ENCODE measurements around the gene IDH3B. TPM values are rescaled to one million over a fixed set of nuclear protein-coding genes. Genes with fewer than 3 reads are reported as not detected.
"Not testable (repeated sequence)": the region's sequence is repeated elsewhere in the genome, so short reads cannot be mapped to it uniquely, and the experiment has no call there.

IDH3B gene
- total RNA-seq, 4 donors from 2014 or later, result 115 to 122 (median 118) TPM

DNA sequence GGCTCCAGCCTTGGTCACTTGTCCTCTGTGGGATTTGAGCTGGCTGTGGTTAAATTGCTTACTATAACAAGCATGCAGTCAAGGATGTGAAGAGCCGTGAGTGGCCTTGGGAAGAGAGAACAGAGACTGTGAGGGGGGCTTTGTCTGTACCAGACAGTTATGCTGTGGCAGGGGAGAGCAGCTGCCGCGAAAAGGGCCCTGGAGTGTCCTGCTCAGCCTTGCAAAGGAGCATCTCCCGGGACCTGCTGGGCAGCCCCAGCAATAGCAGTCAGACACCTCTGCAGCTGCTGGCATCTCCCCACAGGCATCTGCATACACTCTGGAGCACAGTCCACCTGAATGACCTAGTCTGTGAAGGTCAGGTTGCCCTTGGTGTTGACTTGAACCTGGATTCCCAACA is 34.9 kb upstream of the IDH3B start:
- 86% methylated on average over 4 of the region's 4 CpGs for WGBS
- intact Hi-C loops (cut with DNase I), result loop anchor here (10.0 kb wide), 1 partner anchor 146 kb away; the partner anchor contains the start of genes PCED1A and VPS16
- Histone ChIP-seq H3K4me1 (peaks cover 2 to 8% (median 7%) of the 10 kb centered on the region in 4 donors), H3K4me3 (no peak overlapping the region), H3K9me3 (no peaks in the 10 kb centered on the region), H3K27ac (replicated peaks in 1 of 4) (no peak overlapping the region), H3K27me3 (peaks cover 0 to 4% (median 0%) of the 10 kb centered on the region in 4 donors), H3K36me3 (no peaks in the 10 kb centered on the region)
- TF ChIP-seq EP300 (IDR thresholded peaks at IDR 0.05) (no peak), CTCF (IDR thresholded peaks at IDR 0.05) (no peak), POLR2A (IDR thresholded peaks at IDR 0.05; ENCODE audit: low read depth) (no peak), POLR2AphosphoS5 (IDR thresholded peaks at IDR 0.05) (no peak)
- DNase-seq (ENCODE audit: extremely low spot score), result no peak

DNA sequence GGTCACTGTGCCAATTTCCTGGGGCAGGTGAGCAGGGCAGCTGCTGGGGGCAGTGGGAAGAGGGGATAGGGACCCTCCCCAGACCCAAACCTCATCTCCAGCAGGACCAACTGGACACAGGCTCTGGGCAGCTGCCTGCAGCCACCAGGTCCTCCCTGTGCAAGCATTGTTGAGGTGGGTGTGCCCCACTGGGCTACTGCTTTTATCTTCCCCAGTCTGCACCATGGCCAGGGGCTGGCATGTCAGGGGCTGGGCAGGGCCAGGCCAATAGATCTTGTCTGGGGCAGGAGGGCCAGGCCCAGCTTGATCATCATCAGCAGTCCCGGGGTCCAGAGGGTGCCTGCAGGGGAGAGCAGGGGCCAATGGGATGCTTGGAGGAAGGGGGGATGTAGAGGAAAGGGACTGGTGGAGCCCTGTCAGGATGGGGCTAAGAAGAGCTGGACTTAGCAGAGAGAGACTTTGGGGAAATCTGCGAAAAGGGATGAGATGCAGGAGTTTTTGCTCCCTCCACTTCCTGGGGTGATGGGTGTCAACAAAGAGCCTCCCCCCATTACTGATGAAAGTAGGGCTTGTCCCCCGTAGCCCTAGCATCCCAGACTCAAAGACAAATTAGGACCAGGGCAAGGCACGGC is 34.3 kb upstream of the IDH3B start:
- Histone ChIP-seq H3K9me3 (no peaks in the 10 kb centered on the region), H3K27ac (replicated peaks in 1 of 4) (no peak overlapping the region), H3K27me3 (peaks cover 0 to 10% (median 0%) of the 10 kb centered on the region in 4 donors), H3K4me1 (peaks cover 8 to 14% (median 13%) of the 10 kb centered on the region in 4 donors), H3K4me3 (no peak overlapping the region), H3K36me3 (no peaks in the 10 kb centered on the region)
- 94% methylated on average over 4 of the region's 4 CpGs for WGBS
- DNase-seq (ENCODE audit: extremely low spot score), result no peak
- intact Hi-C loops (cut with DNase I), result loop anchor here (10.0 kb wide), 1 partner anchor 146 kb away; the partner anchor contains the start of genes PCED1A and VPS16
- TF ChIP-seq CTCF (IDR thresholded peaks at IDR 0.05) (no peak), POLR2A (IDR thresholded peaks at IDR 0.05; ENCODE audit: low read depth) (no peak), POLR2AphosphoS5 (IDR thresholded peaks at IDR 0.05) (no peak), EP300 (IDR thresholded peaks at IDR 0.05) (no peak)

GRCh38 chr20:2697768-2698167 is 33.8 kb upstream of the IDH3B start:
- Histone ChIP-seq H3K36me3 (no peaks in the 10 kb centered on the region), H3K4me3 (no peak overlapping the region), H3K27ac (replicated peaks in 1 of 4) (no peak overlapping the region), H3K27me3 (peaks cover 0 to 12% (median 0%) of the 10 kb centered on the region in 4 donors), H3K4me1 (peaks cover 8 to 16% (median 14%) of the 10 kb centered on the region in 4 donors), H3K9me3 (no peaks in the 10 kb centered on the region)
- TF ChIP-seq CTCF (IDR thresholded peaks at IDR 0.05) (no peak), POLR2AphosphoS5 (IDR thresholded peaks at IDR 0.05) (no peak), EP300 (IDR thresholded peaks at IDR 0.05) (no peak), POLR2A (IDR thresholded peaks at IDR 0.05; ENCODE audit: low read depth) (no peak)
- DNase-seq (ENCODE audit: extremely low spot score), result no peak
- intact Hi-C loops (cut with DNase I), result loop anchor here (10.0 kb wide), 1 partner anchor 147 kb away; the partner anchor contains the start of genes PCED1A and VPS16
- WGBS, result 66% methylated on average over 3 of the region's 3 CpGs

- intact Hi-C loops (cut with DNase I), result loop anchor here (10.0 kb wide), 1 partner anchor 148 kb away; the partner anchor contains the start of genes PCED1A and VPS16
- WGBS, result 96% methylated on average over 9 of the region's 9 CpGs
Observed at GRCh38 chr20:2696646-2697045, 32.6 kb upstream of the IDH3B start.

GRCh38 chr20:2695984-2696525 is 32.0 kb upstream of the IDH3B start:
- H3K27ac ChIP-seq (replicated peaks in 1 of 4); H3K4me3 ChIP-seq; DNase-seq (ENCODE audit: extremely low spot score); H3K36me3 ChIP-seq; H3K9me3 ChIP-seq: not testable (repeated sequence)
- intact Hi-C loops (cut with DNase I), result loop anchor here (10.0 kb wide), 1 partner anchor 149 kb away; the partner anchor contains the start of genes PCED1A and VPS16
- 92% methylated on average over 12 of the region's 12 CpGs for WGBS
- H3K4me1 ChIP-seq, result peaks cover 8 to 27% (median 25%) of the 10 kb centered on the region in 4 donors
- H3K27me3 ChIP-seq, result peaks cover 0 to 12% (median 0%) of the 10 kb centered on the region in 4 donors

More at GRCh38 chr20:2696646-2697045, 32.6 kb upstream of the IDH3B start:
- no peak for DNase-seq (ENCODE audit: extremely low spot score)
- Histone ChIP-seq H3K9me3 (no peaks in the 10 kb centered on the region), H3K36me3 (no peaks in the 10 kb centered on the region), H3K4me3 (no peak overlapping the region), H3K27ac (replicated peaks in 1 of 4) (no peak overlapping the region), H3K4me1 (peaks cover 8 to 24% (median 21%) of the 10 kb centered on the region in 4 donors), H3K27me3 (peaks cover 0 to 12% (median 0%) of the 10 kb centered on the region in 4 donors)
- TF ChIP-seq EP300 (IDR thresholded peaks at IDR 0.05) (no peak), POLR2AphosphoS5 (IDR thresholded peaks at IDR 0.05) (no peak), CTCF (IDR thresholded peaks at IDR 0.05) (no peak), POLR2A (IDR thresholded peaks at IDR 0.05; ENCODE audit: low read depth) (no peak)

All from esophagus muscularis mucosa (tissue), 4 donors.